NCI-H2081 treated with DMSO at 0.1 percent for 48 hours (cell line): Measurements from ENCODE around the gene CT45A6.
"Not testable (repeated sequence)": the region's sequence is repeated elsewhere in the genome, so short reads cannot be mapped to it uniquely, and the experiment has no call there.

Source experiments
- DNase-seq: peaks from one replicate; lab custom pipeline; 2025; lab: John Stamatoyannopoulos, UW

The CT45A6 gene, protein sequence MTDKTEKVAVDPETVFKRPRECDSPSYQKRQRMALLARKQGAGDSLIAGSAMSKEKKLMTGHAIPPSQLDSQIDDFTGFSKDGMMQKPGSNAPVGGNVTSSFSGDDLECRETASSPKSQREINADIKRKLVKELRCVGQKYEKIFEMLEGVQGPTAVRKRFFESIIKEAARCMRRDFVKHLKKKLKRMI

DNA sequence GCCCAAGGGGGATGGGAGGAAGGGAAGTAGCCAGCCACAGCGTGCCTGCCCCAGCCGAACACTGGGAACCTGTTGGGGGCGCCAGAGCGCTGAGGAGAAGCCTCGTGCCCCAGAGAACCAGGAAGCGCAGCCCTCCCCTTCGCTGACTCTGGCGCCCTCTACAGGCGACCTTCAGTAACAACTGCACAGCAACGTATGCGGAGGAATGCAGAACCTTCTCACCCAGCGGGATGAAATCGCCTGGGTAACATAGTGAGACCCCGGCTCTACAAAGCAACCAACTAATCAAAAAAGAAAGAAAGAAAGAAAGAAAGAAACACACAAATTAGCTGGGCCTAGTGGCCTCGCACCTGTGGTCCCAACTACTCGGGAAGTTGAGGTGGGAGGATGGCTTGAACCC lies at the start of gene CT45A6:
TSS of gene CT45A6 (minus strand) at position 101 of the 400 bp plus-strand sequence. CDS start 3,794 bp downstream, outside the sequence.
- DNase-seq = not testable (repeated sequence)

DNA sequence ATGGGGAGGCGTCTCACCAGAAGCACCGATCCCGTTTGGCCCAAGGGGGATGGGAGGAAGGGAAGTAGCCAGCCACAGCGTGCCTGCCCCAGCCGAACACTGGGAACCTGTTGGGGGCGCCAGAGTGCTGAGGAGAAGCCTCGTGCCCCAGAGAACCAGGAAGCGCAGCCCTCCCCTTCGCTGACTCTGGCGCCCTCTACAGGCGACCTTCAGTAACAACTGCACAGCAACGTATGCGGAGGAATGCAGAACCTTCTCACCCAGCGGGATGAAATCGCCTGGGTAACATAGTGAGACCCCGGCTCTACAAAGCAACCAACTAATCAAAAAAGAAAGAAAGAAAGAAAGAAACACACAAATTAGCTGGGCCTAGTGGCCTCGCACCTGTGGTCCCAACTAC lies 34.6 kb upstream of the CT45A6 start, which contains the start of gene CT45A7:
TSS of gene CT45A7 (minus strand) at position 101 of the 400 bp plus-strand sequence. CDS start 3,747 bp downstream, outside the sequence.
- DNase-seq = not testable (repeated sequence)

DNA sequence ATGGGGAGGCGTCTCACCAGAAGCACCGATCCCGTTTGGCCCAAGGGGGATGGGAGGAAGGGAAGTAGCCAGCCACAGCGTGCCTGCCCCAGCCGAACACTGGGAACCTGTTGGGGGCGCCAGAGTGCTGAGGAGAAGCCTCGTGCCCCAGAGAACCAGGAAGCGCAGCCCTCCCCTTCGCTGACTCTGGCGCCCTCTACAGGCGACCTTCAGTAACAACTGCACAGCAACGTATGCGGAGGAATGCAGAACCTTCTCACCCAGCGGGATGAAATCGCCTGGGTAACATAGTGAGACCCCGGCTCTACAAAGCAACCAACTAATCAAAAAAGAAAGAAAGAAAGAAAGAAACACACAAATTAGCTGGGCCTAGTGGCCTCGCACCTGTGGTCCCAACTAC lies 17.3 kb upstream of the CT45A6 start, which contains the start of gene CT45A2:
TSS of gene CT45A2 (minus strand) at position 101 of the 400 bp plus-strand sequence. CDS start 3,747 bp downstream, outside the sequence.
- DNase-seq = not testable (repeated sequence)

DNA sequence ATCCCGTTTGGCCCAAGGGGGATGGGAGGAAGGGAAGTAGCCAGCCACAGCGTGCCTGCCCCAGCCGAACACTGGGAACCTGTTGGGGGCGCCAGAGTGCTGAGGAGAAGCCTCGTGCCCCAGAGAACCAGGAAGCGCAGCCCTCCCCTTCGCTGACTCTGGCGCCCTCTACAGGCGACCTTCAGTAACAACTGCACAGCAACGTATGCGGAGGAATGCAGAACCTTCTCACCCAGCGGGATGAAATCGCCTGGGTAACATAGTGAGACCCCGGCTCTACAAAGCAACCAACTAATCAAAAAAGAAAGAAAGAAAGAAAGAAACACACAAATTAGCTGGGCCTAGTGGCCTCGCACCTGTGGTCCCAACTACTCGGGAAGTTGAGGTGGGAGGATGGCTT lies 17.2 kb downstream of the CT45A6 start, which contains the start of gene CT45A5:
TSS of gene CT45A5 (minus strand) at position 101 of the 400 bp plus-strand sequence. CDS start 3,774 bp downstream, outside the sequence.
- not testable (repeated sequence) for DNase-seq

DNA sequence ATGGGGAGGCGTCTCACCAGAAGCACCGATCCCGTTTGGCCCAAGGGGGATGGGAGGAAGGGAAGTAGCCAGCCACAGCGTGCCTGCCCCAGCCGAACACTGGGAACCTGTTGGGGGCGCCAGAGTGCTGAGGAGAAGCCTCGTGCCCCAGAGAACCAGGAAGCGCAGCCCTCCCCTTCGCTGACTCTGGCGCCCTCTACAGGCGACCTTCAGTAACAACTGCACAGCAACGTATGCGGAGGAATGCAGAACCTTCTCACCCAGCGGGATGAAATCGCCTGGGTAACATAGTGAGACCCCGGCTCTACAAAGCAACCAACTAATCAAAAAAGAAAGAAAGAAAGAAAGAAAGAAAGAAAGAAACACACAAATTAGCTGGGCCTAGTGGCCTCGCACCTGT lies 34.5 kb downstream of the CT45A6 start, which contains the start of gene CT45A3:
TSS of gene CT45A3 (minus strand) at position 101 of the 400 bp plus-strand sequence. CDS start 3,747 bp downstream, outside the sequence.
- not testable (repeated sequence) for DNase-seq

DNA sequence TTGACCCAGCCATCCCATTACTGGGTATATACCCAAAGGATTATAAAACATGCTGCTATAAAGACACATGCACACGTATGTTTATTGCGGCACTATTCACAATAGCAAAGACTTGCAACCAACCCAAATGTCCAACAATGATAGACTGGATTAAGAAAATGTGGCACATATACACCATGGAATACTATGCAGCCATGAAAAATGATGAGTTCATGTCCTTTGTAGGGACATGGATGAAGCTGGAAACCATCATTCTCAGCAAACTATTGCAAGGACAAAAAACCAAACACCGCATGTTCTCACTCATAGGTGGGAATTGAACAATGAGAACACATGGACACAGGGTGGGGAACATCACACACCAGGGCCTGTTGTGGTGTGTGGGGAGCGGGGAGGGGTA lies 57.8 kb downstream of the CT45A6 start:
- DNase-seq = not testable (repeated sequence)
